ENCODE results near the gene PTPRM. TPM values are rescaled to one million over a fixed set of nuclear protein-coding genes. Genes with fewer than 3 reads are reported as not detected.

PTPRM gene
- total and polyA plus RNA-seq, 2 experiments from 2014 or later, result 1.6 to 5.3 TPM

DNA sequence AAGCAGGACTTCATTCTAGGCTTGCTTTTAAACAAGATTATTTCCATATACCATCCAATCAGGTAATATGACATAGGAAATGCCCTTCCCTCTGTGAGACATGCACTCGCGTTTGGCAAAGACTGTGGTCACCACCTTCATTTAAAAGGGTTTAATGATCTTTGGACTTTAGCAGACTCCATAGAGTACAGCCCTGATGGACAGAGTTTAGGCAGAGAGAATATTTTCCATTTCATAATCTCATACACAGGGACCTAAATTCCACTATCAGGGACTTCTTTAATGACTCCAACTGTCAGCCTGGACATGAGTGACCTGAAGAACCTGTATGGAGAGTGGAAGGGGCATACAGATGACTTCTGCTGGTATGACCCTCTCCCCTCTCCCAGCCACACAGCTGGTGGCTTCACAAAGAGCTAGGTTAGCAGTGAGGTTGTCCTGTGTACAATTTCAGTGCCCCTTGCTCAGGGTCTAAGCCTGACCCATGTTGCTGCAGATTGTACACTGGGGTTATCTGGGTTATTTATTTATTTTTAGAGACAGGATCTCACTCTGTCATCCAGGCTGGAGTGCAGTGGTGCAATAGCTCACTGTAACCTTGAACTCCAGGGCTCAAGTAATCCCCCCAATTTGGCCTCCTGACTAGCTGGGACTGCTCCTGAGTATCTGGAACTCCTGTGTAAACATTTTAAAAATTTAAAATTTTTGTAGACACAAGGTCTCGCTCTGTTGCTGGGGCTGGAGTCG, 59.2 kb downstream of the PTPRM start:
- Mint-ChIP-seq H3K27me3 (ENCODE audit: insufficient read depth, low read depth, poor library complexity) (peaks cover 2% of the 10 kb centered on the region), H3K27ac (no peak overlapping the region), H3K36me3 (ENCODE audit: low read depth) (no peaks in the 10 kb centered on the region; the same call in 2 of the 3 replicates), H3K9me3 (no peaks in the 10 kb centered on the region; the same call in 2 of the 3 replicates), H3K4me1 (0 out of 3 replicates have a peak, but pooled peaks cover 4% of the 10 kb centered on the region), H3K4me3 (no peak overlapping the region)
- no peak overlapping the region for H3K27ac ChIP-seq (ENCODE audit: low read depth)
- H3K4me2 ChIP-seq, result no peak overlapping the region
- H3K4me1 ChIP-seq (ENCODE audit: insufficient read depth), result no peaks in the 10 kb centered on the region
- H3K79me2 ChIP-seq (replicated peaks; ENCODE audit: insufficient read depth), result no peaks in the 10 kb centered on the region
- TF ChIP-seq NANOG (IDR thresholded peaks at IDR 0.05; ENCODE audit: borderline replicate concordance) (no peak), EZH2phosphoT487 (IDR thresholded peaks at IDR 0.05; ENCODE audit: unreplicated experiment) (no peak), POLR2AphosphoS5 (IDR thresholded peaks at IDR 0.05; ENCODE audit: low read depth) (no peak), STAT1 (IDR thresholded peaks at IDR 0.05; ENCODE audit: unreplicated experiment) (no peak), CREB1 (CRISPR knock-in tag; IDR thresholded peaks at IDR 0.05; ENCODE audit: low read depth) (no peak), JUNB (IDR thresholded peaks at IDR 0.05; ENCODE audit: unreplicated experiment) (no peak), ZNF114 (CRISPR knock-in tag; IDR thresholded peaks at IDR 0.05) (no peak), EZH2 (IDR thresholded peaks at IDR 0.05; ENCODE audit: low read depth, unreplicated experiment) (no peak), ZNF331 (CRISPR knock-in tag; IDR thresholded peaks at IDR 0.05; ENCODE audit: low read depth) (no peak)
- TF ChIP-seq, protein P1, sequence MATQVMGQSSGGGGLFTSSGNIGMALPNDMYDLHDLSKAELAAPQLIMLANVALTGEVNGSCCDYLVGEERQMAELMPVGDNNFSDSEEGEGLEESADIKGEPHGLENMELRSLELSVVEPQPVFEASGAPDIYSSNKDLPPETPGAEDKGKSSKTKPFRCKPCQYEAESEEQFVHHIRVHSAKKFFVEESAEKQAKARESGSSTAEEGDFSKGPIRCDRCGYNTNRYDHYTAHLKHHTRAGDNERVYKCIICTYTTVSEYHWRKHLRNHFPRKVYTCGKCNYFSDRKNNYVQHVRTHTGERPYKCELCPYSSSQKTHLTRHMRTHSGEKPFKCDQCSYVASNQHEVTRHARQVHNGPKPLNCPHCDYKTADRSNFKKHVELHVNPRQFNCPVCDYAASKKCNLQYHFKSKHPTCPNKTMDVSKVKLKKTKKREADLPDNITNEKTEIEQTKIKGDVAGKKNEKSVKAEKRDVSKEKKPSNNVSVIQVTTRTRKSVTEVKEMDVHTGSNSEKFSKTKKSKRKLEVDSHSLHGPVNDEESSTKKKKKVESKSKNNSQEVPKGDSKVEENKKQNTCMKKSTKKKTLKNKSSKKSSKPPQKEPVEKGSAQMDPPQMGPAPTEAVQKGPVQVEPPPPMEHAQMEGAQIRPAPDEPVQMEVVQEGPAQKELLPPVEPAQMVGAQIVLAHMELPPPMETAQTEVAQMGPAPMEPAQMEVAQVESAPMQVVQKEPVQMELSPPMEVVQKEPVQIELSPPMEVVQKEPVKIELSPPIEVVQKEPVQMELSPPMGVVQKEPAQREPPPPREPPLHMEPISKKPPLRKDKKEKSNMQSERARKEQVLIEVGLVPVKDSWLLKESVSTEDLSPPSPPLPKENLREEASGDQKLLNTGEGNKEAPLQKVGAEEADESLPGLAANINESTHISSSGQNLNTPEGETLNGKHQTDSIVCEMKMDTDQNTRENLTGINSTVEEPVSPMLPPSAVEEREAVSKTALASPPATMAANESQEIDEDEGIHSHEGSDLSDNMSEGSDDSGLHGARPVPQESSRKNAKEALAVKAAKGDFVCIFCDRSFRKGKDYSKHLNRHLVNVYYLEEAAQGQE (IDR thresholded peaks at IDR 0.05; ENCODE audit: unreplicated experiment), result no peak
- TF ChIP-seq, protein P2, sequence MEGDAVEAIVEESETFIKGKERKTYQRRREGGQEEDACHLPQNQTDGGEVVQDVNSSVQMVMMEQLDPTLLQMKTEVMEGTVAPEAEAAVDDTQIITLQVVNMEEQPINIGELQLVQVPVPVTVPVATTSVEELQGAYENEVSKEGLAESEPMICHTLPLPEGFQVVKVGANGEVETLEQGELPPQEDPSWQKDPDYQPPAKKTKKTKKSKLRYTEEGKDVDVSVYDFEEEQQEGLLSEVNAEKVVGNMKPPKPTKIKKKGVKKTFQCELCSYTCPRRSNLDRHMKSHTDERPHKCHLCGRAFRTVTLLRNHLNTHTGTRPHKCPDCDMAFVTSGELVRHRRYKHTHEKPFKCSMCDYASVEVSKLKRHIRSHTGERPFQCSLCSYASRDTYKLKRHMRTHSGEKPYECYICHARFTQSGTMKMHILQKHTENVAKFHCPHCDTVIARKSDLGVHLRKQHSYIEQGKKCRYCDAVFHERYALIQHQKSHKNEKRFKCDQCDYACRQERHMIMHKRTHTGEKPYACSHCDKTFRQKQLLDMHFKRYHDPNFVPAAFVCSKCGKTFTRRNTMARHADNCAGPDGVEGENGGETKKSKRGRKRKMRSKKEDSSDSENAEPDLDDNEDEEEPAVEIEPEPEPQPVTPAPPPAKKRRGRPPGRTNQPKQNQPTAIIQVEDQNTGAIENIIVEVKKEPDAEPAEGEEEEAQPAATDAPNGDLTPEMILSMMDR (conservative IDR thresholded peaks at IDR 0.05; ENCODE audit: low read depth in 2 of 2), result no peak
- TF ChIP-seq, protein P3, sequence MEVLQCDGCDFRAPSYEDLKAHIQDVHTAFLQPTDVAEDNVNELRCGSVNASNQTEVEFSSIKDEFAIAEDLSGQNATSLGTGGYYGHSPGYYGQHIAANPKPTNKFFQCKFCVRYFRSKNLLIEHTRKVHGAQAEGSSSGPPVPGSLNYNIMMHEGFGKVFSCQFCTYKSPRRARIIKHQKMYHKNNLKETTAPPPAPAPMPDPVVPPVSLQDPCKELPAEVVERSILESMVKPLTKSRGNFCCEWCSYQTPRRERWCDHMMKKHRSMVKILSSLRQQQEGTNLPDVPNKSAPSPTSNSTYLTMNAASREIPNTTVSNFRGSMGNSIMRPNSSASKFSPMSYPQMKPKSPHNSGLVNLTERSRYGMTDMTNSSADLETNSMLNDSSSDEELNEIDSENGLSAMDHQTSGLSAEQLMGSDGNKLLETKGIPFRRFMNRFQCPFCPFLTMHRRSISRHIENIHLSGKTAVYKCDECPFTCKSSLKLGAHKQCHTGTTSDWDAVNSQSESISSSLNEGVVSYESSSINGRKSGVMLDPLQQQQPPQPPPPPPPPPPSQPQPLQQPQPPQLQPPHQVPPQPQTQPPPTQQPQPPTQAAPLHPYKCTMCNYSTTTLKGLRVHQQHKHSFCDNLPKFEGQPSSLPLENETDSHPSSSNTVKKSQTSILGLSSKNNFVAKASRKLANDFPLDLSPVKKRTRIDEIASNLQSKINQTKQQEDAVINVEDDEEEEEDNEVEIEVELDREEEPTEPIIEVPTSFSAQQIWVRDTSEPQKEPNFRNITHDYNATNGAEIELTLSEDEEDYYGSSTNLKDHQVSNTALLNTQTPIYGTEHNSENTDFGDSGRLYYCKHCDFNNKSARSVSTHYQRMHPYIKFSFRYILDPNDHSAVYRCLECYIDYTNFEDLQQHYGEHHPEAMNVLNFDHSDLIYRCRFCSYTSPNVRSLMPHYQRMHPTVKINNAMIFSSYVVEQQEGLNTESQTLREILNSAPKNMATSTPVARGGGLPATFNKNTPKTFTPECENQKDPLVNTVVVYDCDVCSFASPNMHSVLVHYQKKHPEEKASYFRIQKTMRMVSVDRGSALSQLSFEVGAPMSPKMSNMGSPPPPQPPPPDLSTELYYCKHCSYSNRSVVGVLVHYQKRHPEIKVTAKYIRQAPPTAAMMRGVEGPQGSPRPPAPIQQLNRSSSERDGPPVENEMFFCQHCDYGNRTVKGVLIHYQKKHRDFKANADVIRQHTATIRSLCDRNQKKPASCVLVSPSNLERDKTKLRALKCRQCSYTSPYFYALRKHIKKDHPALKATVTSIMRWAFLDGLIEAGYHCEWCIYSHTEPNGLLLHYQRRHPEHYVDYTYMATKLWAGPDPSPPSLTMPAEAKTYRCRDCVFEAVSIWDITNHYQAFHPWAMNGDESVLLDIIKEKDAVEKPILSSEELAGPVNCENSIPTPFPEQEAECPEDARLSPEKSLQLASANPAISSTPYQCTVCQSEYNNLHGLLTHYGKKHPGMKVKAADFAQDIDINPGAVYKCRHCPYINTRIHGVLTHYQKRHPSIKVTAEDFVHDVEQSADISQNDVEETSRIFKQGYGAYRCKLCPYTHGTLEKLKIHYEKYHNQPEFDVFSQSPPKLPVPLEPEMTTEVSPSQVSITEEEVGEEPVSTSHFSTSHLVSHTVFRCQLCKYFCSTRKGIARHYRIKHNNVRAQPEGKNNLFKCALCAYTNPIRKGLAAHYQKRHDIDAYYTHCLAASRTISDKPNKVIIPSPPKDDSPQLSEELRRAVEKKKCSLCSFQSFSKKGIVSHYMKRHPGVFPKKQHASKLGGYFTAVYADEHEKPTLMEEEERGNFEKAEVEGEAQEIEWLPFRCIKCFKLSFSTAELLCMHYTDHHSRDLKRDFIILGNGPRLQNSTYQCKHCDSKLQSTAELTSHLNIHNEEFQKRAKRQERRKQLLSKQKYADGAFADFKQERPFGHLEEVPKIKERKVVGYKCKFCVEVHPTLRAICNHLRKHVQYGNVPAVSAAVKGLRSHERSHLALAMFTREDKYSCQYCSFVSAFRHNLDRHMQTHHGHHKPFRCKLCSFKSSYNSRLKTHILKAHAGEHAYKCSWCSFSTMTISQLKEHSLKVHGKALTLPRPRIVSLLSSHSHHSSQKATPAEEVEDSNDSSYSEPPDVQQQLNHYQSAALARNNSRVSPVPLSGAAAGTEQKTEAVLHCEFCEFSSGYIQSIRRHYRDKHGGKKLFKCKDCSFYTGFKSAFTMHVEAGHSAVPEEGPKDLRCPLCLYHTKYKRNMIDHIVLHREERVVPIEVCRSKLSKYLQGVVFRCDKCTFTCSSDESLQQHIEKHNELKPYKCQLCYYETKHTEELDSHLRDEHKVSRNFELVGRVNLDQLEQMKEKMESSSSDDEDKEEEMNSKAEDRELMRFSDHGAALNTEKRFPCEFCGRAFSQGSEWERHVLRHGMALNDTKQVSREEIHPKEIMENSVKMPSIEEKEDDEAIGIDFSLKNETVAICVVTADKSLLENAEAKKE (CRISPR knock-in tag; IDR thresholded peaks at IDR 0.05), result no peak
- TF ChIP-seq, protein P4, sequence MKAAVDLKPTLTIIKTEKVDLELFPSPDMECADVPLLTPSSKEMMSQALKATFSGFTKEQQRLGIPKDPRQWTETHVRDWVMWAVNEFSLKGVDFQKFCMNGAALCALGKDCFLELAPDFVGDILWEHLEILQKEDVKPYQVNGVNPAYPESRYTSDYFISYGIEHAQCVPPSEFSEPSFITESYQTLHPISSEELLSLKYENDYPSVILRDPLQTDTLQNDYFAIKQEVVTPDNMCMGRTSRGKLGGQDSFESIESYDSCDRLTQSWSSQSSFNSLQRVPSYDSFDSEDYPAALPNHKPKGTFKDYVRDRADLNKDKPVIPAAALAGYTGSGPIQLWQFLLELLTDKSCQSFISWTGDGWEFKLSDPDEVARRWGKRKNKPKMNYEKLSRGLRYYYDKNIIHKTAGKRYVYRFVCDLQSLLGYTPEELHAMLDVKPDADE (IDR thresholded peaks at IDR 0.05), result no peak
- H2AFZ ChIP-seq, result no peak overlapping the region
- no peaks in the 10 kb centered on the region for H4K20me1 ChIP-seq (replicated peaks; ENCODE audit: insufficient read depth)
- DNase-seq (ENCODE audit: low spot score) (no peak), ATAC-seq (no peak)
- no peak overlapping the region for H3K4me3 ChIP-seq
- peaks cover 10% of the 10 kb centered on the region for H3K9me2 ChIP-seq (ENCODE audit: insufficient read depth)
- H3K27me3 ChIP-seq (ENCODE audit: insufficient read depth), result no peaks in the 10 kb centered on the region
- H3F3A ChIP-seq (replicated peaks; ENCODE audit: low read depth), result no peaks in the 10 kb centered on the region
- H3K36me3 ChIP-seq (ENCODE audit: insufficient read depth), result no peaks in the 10 kb centered on the region
